Measurements from ENCODE around the gene SHE. TPM values are rescaled to one million over a fixed set of nuclear protein-coding genes. Genes with fewer than 3 reads are reported as not detected.

SHE gene
- total RNA-seq, 2 experiments from 2014 or later, result not detected

GRCh38 chr1:154479764-154480421 is 22.3 kb downstream of the SHE start:
- peaks cover 22% of the 10 kb centered on the region for H3K4me1 ChIP-seq (ENCODE audit: insufficient read depth, low read length, poor library complexity, severe bottlenecking)
- H3K9me3 ChIP-seq (ENCODE audit: low read length), result no peaks in the 10 kb centered on the region
- no peak overlapping the region for H3K4me3 ChIP-seq (ENCODE audit: low read depth, low read length, poor library complexity, severe bottlenecking)
- no peak overlapping the region for H3K4me2 ChIP-seq (ENCODE audit: low read length)
- no peaks in the 10 kb centered on the region for H3K79me2 ChIP-seq (ENCODE audit: insufficient read depth, low read depth, low read length)
- H3K27ac ChIP-seq (ENCODE audit: low read depth, low read length, poor library complexity, severe bottlenecking), result no peak overlapping the region
- BruUV-seq (replicated peaks), result no TSS peak
- intact Hi-C loops (cut with micrococcal nuclease; ENCODE audit: unreplicated experiment), result loop anchor here (1.0 to 10.0 kb wide), 4 partner anchors 66 to 397 kb away; no protein-coding TSS in a partner anchor
- DNase-seq (ENCODE audit: low spot score), result peak; percentile 78
- ChIA-PET POLR2A (interaction anchor here (0.6 kb wide), 2 partner anchors 86 to 243 kb away, joined by 3 to 4 read pairs; no protein-coding TSS in a partner anchor), CTCF (ENCODE audit: unreplicated experiment) (interaction anchor here (1.2 kb wide), 1 partner anchor 67 kb away, joined by 17 read pairs; no protein-coding TSS in a partner anchor)
- H4K20me1 ChIP-seq (ENCODE audit: insufficient read depth, low read length), result no peaks in the 10 kb centered on the region
- no peaks in the 10 kb centered on the region for H3K9me2 ChIP-seq (ENCODE audit: insufficient read depth, low read length)
- TF ChIP-seq EZH2phosphoT487 (IDR thresholded peaks at IDR 0.05; ENCODE audit: borderline replicate concordance, low read depth, low read length) (no peak), CTCF (conservative IDR thresholded peaks at IDR 0.05; ENCODE audit: low read length) (peak; percentile 99)
- no peaks in the 10 kb centered on the region for H3K36me3 ChIP-seq (ENCODE audit: insufficient read depth, low read length)
- H2AFZ ChIP-seq (ENCODE audit: low read length), result peak overlapping the region; percentile 96; the same call in 1 of the 2 replicates

- peaks cover 27% of the 10 kb centered on the region for H3K4me1 ChIP-seq (ENCODE audit: insufficient read depth, low read length, poor library complexity, severe bottlenecking)
- peak overlapping the region; percentile 38 for H3K4me2 ChIP-seq (ENCODE audit: low read length)
- TF ChIP-seq EZH2phosphoT487 (IDR thresholded peaks at IDR 0.05; ENCODE audit: borderline replicate concordance, low read depth, low read length), result no peak
- TF ChIP-seq CTCF (conservative IDR thresholded peaks at IDR 0.05; ENCODE audit: low read length), result peak; percentile 72
- no TSS peak for BruUV-seq (replicated peaks)
- H3K36me3 ChIP-seq (ENCODE audit: insufficient read depth, low read length), result no peaks in the 10 kb centered on the region
- ChIA-PET CTCF (ENCODE audit: unreplicated experiment) (interaction anchor here (0.5 to 1.2 kb wide), 3 partner anchors 68 to 392 kb away, joined by 3 to 17 read pairs (median 3); partner anchors contain the start of gene KCNN3), POLR2A (no interaction called here)
- peak overlapping the region; percentile 3 for H3K4me3 ChIP-seq (ENCODE audit: low read depth, low read length, poor library complexity, severe bottlenecking)
- no peaks in the 10 kb centered on the region for H3K79me2 ChIP-seq (ENCODE audit: insufficient read depth, low read depth, low read length)
- peak overlapping the region; percentile 96 for H2AFZ ChIP-seq (ENCODE audit: low read length)
- H3K27ac ChIP-seq (ENCODE audit: low read depth, low read length, poor library complexity, severe bottlenecking), result peak overlapping the region; percentile 44
- no peaks in the 10 kb centered on the region for H4K20me1 ChIP-seq (ENCODE audit: insufficient read depth, low read length)
- no peaks in the 10 kb centered on the region for H3K9me3 ChIP-seq (ENCODE audit: low read length)
- peak; percentile 79 for DNase-seq (ENCODE audit: low spot score)
- H3K9me2 ChIP-seq (ENCODE audit: insufficient read depth, low read length), result no peaks in the 10 kb centered on the region
- intact Hi-C loops (cut with micrococcal nuclease; ENCODE audit: unreplicated experiment), result loop anchor here (1.0 to 10.0 kb wide), 3 partner anchors 71 to 294 kb away; no protein-coding TSS in a partner anchor
Measured at GRCh38 chr1:154478639-154479038, 23.6 kb downstream of the SHE start.

- BruUV-seq (replicated peaks), result no TSS peak
- Histone ChIP-seq H3K9me2 (ENCODE audit: insufficient read depth, low read length) (no peaks in the 10 kb centered on the region), H3K36me3 (ENCODE audit: insufficient read depth, low read length) (no peaks in the 10 kb centered on the region), H4K20me1 (ENCODE audit: insufficient read depth, low read length) (no peaks in the 10 kb centered on the region), H3K4me1 (ENCODE audit: insufficient read depth, low read length, poor library complexity, severe bottlenecking) (peaks cover 27% of the 10 kb centered on the region), H3K79me2 (ENCODE audit: insufficient read depth, low read depth, low read length) (no peaks in the 10 kb centered on the region), H3K4me3 (ENCODE audit: low read depth, low read length, poor library complexity, severe bottlenecking) (no peak overlapping the region), H3K4me2 (ENCODE audit: low read length) (peak overlapping the region; percentile 38; the same call in 1 of the 2 replicates), H3K27ac (ENCODE audit: low read depth, low read length, poor library complexity, severe bottlenecking) (peak overlapping the region; percentile 44), H2AFZ (ENCODE audit: low read length) (peak overlapping the region; percentile 96), H3K9me3 (ENCODE audit: low read length) (no peaks in the 10 kb centered on the region)
- no peak for TF ChIP-seq EZH2phosphoT487 (IDR thresholded peaks at IDR 0.05; ENCODE audit: borderline replicate concordance, low read depth, low read length)
- CTCF ChIA-PET (ENCODE audit: unreplicated experiment), result interaction anchor here (0.7 kb wide), 1 partner anchor 75 kb away, joined by 3 read pairs; no protein-coding TSS in a partner anchor
- intact Hi-C loops (cut with micrococcal nuclease; ENCODE audit: unreplicated experiment), result loop anchor here (1.0 to 10.0 kb wide), 3 partner anchors 71 to 293 kb away; no protein-coding TSS in a partner anchor
- POLR2A ChIA-PET, result no interaction called here
- no peak for DNase-seq (ENCODE audit: low spot score)
Measured at GRCh38 chr1:154478013-154478412, 24.2 kb downstream of the SHE start.

Data from OCI-LY7 (cell line).